ENCODE results near the gene MBOAT1.

The MBOAT1 gene

DNA sequence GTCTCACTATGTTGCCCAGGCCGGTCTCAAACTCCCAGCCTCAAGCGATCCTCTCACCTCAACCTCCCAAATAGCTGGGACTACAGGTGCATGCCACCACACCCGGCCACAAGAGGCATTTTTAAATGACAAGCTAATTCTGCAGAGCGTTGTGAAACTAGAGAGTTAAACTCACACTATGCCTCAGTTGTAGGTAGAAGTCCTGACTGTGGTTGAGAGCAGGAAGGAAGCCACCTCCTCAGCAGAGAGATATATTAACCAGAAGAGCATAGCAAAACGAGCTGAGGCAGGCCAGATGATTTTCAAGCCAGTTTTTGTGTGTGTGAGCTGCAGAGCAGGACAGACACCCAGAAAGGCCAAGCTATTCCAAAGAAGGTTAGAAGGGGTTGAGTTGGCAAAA is 150.3 kb downstream of the MBOAT1 start:
- Histone ChIP-seq H3K79me2 (ENCODE audit: control insufficient read depth, insufficient read depth, low read length, unreplicated experiment) (no peaks in the 10 kb centered on the region), H3K27me3 (ENCODE audit: insufficient read depth, low read length) (peaks cover 24% of the 10 kb centered on the region), H2AFZ (ENCODE audit: low read length, unreplicated experiment) (no peak overlapping the region), H3K4me1 (ENCODE audit: control insufficient read depth, insufficient read depth, low read length, unreplicated experiment) (no peaks in the 10 kb centered on the region), H3K27ac (ENCODE audit: low read depth, low read length) (no peak overlapping the region), H3K4me3 (ENCODE audit: low read depth, low read length) (no peak overlapping the region), H3K36me3 (ENCODE audit: insufficient read depth, low read length) (no peaks in the 10 kb centered on the region)

- Histone ChIP-seq H3K36me3 (ENCODE audit: insufficient read depth, low read length) (no peaks in the 10 kb centered on the region), H3K79me2 (ENCODE audit: control insufficient read depth, insufficient read depth, low read length, unreplicated experiment) (no peaks in the 10 kb centered on the region), H3K4me1 (ENCODE audit: control insufficient read depth, insufficient read depth, low read length, unreplicated experiment) (no peaks in the 10 kb centered on the region), H3K4me3 (ENCODE audit: low read depth, low read length) (no peak overlapping the region), H2AFZ (ENCODE audit: low read length, unreplicated experiment) (no peak overlapping the region), H3K27me3 (ENCODE audit: insufficient read depth, low read length) (peaks cover 13% of the 10 kb centered on the region), H3K27ac (ENCODE audit: low read depth, low read length) (no peak overlapping the region)
These were observed 152.0 kb downstream of the MBOAT1 start for GRCh38 chr6:20060252-20060651.

DNA sequence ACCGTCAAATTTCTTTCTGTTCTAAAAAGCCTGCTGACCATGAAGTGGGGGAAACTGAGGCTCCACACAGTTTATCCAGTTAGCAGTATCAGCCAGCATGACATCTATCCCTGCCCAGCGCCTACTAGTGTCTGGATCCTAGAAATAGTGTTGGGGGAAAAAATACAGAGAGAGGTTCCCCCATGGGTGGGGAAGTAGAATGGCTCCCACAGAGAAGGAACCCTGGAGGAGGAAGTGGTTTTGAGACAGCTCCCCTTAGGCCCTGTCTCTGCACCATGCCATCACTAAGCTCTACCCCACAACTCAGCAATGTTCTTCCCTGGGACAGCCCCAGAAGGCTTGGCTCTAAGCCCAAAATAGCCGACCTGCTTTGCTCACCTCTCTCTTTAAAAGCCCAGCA is 153.4 kb downstream of the MBOAT1 start:
- H3K27me3 ChIP-seq (ENCODE audit: insufficient read depth, low read length) = peaks cover 11% of the 10 kb centered on the region
- no peak overlapping the region for H3K27ac ChIP-seq (ENCODE audit: low read depth, low read length)
- H3K36me3 ChIP-seq (ENCODE audit: insufficient read depth, low read length) = no peaks in the 10 kb centered on the region
- H3K79me2 ChIP-seq (ENCODE audit: control insufficient read depth, insufficient read depth, low read length, unreplicated experiment) = no peaks in the 10 kb centered on the region
- H2AFZ ChIP-seq (ENCODE audit: low read length, unreplicated experiment) = no peak overlapping the region
- no peaks in the 10 kb centered on the region for H3K4me1 ChIP-seq (ENCODE audit: control insufficient read depth, insufficient read depth, low read length, unreplicated experiment)
- no peak overlapping the region for H3K4me3 ChIP-seq (ENCODE audit: low read depth, low read length)

- Histone ChIP-seq H3K4me1 (ENCODE audit: control insufficient read depth, insufficient read depth, low read length, unreplicated experiment) (no peaks in the 10 kb centered on the region), H3K36me3 (ENCODE audit: insufficient read depth, low read length) (no peaks in the 10 kb centered on the region), H2AFZ (ENCODE audit: low read length, unreplicated experiment) (no peak overlapping the region), H3K79me2 (ENCODE audit: control insufficient read depth, insufficient read depth, low read length, unreplicated experiment) (no peaks in the 10 kb centered on the region), H3K27me3 (ENCODE audit: insufficient read depth, low read length) (peaks cover 7% of the 10 kb centered on the region), H3K27ac (ENCODE audit: low read depth, low read length) (no peak overlapping the region), H3K4me3 (ENCODE audit: low read depth, low read length) (no peak overlapping the region)
These were observed 154.0 kb downstream of the MBOAT1 start for GRCh38 chr6:20058121-20058905.

DNA sequence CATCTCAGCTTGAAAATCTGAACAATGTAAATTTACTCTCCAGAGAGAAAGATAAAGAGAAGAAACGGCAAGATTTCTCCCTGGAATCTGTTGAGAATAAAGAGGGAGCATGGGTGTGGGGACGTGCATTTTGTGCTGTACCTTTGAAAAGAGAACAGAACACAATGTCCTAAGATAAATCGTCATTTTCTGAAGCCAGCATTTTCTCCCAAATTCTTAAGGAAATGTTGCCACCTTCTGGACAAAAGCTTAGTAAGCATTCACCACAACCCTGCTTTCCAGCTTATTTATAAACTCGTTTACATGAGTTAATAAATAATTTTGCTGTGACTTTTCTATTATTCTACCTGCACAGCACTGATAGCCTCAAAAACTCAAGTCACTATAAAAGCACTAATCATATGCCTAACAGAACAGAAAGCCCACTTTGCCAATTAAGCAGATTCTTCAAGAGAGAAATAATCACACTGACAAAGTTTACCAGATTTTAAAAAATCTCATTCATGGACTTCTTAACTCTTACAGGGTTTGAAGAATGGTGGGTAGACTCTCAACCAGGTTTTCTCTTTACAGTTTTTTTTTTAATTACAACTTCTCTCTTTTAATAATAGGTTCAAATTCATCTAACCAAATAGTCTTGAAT is 155.8 kb downstream of the MBOAT1 start:
- Histone ChIP-seq H3K4me3 (ENCODE audit: low read depth, low read length) (no peak overlapping the region), H2AFZ (ENCODE audit: low read length, unreplicated experiment) (no peak overlapping the region), H3K4me1 (ENCODE audit: control insufficient read depth, insufficient read depth, low read length, unreplicated experiment) (no peaks in the 10 kb centered on the region), H3K27ac (ENCODE audit: low read depth, low read length) (no peak overlapping the region), H3K79me2 (ENCODE audit: control insufficient read depth, insufficient read depth, low read length, unreplicated experiment) (no peaks in the 10 kb centered on the region), H3K27me3 (ENCODE audit: insufficient read depth, low read length) (no peaks in the 10 kb centered on the region), H3K36me3 (ENCODE audit: insufficient read depth, low read length) (no peaks in the 10 kb centered on the region)

DNA sequence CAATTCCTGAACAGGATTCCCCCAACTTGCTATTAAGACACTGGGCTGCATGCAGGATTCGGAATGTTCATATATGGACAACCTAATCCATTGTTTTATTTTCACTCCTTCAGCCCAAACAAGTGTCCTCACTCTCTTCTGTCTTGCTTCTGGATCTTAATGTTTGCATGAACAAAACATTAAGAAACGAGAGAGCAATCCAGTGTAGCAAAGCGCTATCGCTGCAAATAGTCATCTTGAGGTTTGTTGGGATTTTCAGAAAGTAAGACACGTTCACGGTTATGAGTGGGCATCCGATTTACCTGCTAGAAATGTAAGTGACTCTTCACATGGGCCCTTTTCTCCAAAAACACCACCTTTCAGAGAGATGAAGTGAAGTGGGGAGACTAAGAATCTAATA is 156.4 kb downstream of the MBOAT1 start:
- H3K4me3 ChIP-seq (ENCODE audit: low read depth, low read length) = no peak overlapping the region
- no peaks in the 10 kb centered on the region for H3K79me2 ChIP-seq (ENCODE audit: control insufficient read depth, insufficient read depth, low read length, unreplicated experiment)
- H3K27ac ChIP-seq (ENCODE audit: low read depth, low read length) = no peak overlapping the region
- H3K27me3 ChIP-seq (ENCODE audit: insufficient read depth, low read length) = no peaks in the 10 kb centered on the region
- no peak overlapping the region for H2AFZ ChIP-seq (ENCODE audit: low read length, unreplicated experiment)
- H3K36me3 ChIP-seq (ENCODE audit: insufficient read depth, low read length) = no peaks in the 10 kb centered on the region
- no peaks in the 10 kb centered on the region for H3K4me1 ChIP-seq (ENCODE audit: control insufficient read depth, insufficient read depth, low read length, unreplicated experiment)
